Osteoblast (primary cell): ENCODE data around the gene UBE2Q2. TPM values are rescaled to one million over a fixed set of nuclear protein-coding genes. Genes with fewer than 3 reads are reported as not detected.
A peak's percentile ranks its signal among the peaks of the same experiment; 100 is the strongest.
"Not testable (repeated sequence)": the region's sequence is repeated elsewhere in the genome, so short reads cannot be mapped to it uniquely, and the experiment has no call there.

Experiments used
- DNase-seq: peaks from one replicate; pipeline ENCODE4 v3.0.0; 2011; ENCODE audit warnings: low spot score, mixed read lengths; ENCODE audit not compliant: insufficient read length; ENCODE audit errors: missing footprints
- H2AFZ ChIP-seq: 2 replicates; pipeline ENCODE4 v1.6.0; 2011; ENCODE audit warnings: mild to moderate bottlenecking, low read length
- H3K27ac ChIP-seq: 2 replicates; pipeline ENCODE4 v1.5.1; 2011; ENCODE audit warnings: mild to moderate bottlenecking, low read depth, low read length, moderate library complexity
- H3K27me3 ChIP-seq: 2 replicates; pipeline ENCODE4 v1.6.0; 2012; ENCODE audit warnings: mild to moderate bottlenecking, control low read depth, inconsistent platforms, low read length, moderate library complexity; ENCODE audit not compliant: insufficient read depth
- H3K36me3 ChIP-seq: 2 replicates; pipeline ENCODE4 v1.5.1; 2011; ENCODE audit warnings: mild to moderate bottlenecking, low read length, control low read depth, moderate library complexity; ENCODE audit not compliant: insufficient read depth
- H3K4me1 ChIP-seq: 2 replicates; pipeline ENCODE4 v1.5.1; 2011; ENCODE audit warnings: mild to moderate bottlenecking, low read length, control low read depth, moderate library complexity; ENCODE audit not compliant: insufficient read depth
- H3K4me2 ChIP-seq: 2 replicates; pipeline ENCODE4 v1.6.0; 2011; ENCODE audit warnings: mild to moderate bottlenecking, low read length; ENCODE audit not compliant: insufficient read depth
- H3K4me3 ChIP-seq: fragments of 200-600 bp; sonication (generic); 3 replicates; pipeline ENCODE4 v1.5.1; 2012; ENCODE audit warnings: mild to moderate bottlenecking, low read length, inconsistent platforms; ENCODE audit not compliant: insufficient read depth
- H3K79me2 ChIP-seq: 2 replicates; pipeline ENCODE4 v1.6.0; 2012; ENCODE audit warnings: mild to moderate bottlenecking, low read length, control low read depth, inconsistent platforms; ENCODE audit not compliant: insufficient read depth
- H3K9me3 ChIP-seq: 2 replicates; pipeline ENCODE4 v1.5.1; 2011; ENCODE audit warnings: low read depth, low read length, control low read depth
- H4K20me1 ChIP-seq: 2 replicates; pipeline ENCODE4 v1.6.0; 2012; ENCODE audit warnings: mild to moderate bottlenecking, low read length, control low read depth; ENCODE audit not compliant: insufficient read depth
- total RNA-seq: library from RNA; depleted of rRNA; stranded (reverse); fragments of >200 nt; gene quantifications from 2 replicates; pipeline ENCODE4 v1.2.3, GENCODE V29; 2012
- TF ChIP-seq, protein P1 (sequence below): IDR thresholded peaks from 2 replicates; pipeline ENCODE4 v1.5.1; 2011; ENCODE audit warnings: mild to moderate bottlenecking, low read depth, low read length, moderate library complexity; ENCODE audit errors: extremely low read depth

Gene UBE2Q2
- 66.2 and 67.2 TPM in 2 replicates for total RNA-seq

DNA sequence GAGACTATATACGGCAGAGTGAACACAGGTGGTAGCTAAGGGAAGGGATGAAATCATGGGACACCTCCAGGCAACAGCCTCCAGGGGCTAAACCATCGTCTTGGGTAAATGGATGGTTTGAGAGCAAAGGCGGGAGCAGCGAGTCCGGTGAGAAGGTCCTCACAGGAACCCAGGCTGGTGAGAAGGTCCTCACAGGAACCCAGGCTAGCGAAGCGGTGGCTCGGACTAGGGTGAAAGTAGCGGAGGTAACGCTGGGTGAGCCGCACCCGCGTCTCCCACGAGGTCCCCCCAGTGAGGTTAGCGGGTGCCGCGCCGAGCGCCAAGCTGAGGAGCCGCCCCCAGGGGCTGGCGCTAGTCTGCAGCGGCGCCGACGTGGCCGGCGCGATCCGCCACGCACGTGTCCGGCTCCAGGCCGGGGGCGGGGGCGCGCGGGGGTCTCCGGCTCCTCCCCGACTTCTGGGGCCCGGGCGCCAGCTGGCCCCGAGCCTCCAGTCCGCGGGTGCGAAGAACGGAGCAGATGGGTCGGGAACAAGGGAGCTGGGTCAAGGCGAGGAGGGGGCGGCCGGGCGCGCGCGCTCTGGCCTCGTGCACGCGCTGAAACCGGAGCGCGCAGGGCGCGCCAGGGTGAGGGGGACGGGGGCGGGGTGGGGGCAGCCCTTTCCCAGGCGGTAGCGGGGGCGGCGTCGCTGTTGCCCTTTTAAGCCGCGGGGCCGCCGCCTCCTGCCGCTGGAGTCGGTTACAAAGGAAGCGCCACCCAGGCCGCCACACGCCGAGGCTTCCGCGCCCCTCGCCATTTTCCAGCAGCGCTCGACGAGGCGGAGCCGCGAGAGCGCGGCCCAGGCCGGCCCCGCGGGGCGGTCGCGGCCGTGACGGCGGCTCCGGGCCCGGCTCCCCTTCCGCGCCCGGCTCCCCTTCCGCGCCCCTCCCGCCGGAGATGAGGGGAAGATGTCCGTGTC is at the start of gene UBE2Q2:
Gene UBE2Q2, plus strand, starts transcription at position 726 of the 956 bp plus-strand sequence. Its CDS starts 220 bp downstream, at position 946.
- Histone ChIP-seq H3K36me3 (no peaks in the 10 kb centered on the region), H3K4me2 (peak within 1 kb of the TSS; percentile 95), H3K4me3 (peak within 1 kb of the TSS; percentile 83), H3K79me2 (peaks cover 39% of the 10 kb centered on the region), H4K20me1 (peaks cover 18% of the 10 kb centered on the region), H3K27me3 (no peaks in the 10 kb centered on the region), H3K27ac (peak within 1 kb of the TSS; percentile 45), H3K4me1 (peaks cover 13% of the 10 kb centered on the region), H3K9me3 (no peaks in the 10 kb centered on the region), H2AFZ (peak within 1 kb of the TSS; percentile 86)
- TF ChIP-seq, protein P1, sequence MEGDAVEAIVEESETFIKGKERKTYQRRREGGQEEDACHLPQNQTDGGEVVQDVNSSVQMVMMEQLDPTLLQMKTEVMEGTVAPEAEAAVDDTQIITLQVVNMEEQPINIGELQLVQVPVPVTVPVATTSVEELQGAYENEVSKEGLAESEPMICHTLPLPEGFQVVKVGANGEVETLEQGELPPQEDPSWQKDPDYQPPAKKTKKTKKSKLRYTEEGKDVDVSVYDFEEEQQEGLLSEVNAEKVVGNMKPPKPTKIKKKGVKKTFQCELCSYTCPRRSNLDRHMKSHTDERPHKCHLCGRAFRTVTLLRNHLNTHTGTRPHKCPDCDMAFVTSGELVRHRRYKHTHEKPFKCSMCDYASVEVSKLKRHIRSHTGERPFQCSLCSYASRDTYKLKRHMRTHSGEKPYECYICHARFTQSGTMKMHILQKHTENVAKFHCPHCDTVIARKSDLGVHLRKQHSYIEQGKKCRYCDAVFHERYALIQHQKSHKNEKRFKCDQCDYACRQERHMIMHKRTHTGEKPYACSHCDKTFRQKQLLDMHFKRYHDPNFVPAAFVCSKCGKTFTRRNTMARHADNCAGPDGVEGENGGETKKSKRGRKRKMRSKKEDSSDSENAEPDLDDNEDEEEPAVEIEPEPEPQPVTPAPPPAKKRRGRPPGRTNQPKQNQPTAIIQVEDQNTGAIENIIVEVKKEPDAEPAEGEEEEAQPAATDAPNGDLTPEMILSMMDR = no peak
- peak; percentile 95 for DNase-seq

DNA sequence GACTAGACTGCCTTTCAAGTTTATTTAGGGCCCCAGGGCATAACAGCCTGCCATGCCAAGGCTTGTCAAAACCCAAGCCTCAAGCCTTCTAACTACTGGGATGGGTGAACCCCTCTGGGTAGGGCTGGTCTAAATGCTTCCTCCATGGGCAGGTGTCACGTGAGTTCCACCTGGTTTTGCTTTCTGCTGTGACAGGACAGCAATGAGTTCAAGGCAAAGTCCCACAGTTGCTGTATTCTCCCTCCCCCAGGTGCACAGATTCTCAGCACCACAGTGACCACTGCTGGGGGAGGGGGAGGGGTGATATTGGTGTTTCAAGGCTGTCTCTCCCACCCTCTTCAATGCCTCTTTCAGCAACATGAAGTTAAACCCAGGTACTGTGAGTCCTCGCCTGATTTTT is 46.9 kb upstream of the UBE2Q2 start:
- no peaks in the 10 kb centered on the region for H3K4me1 ChIP-seq
- no peak overlapping the region for H3K4me3 ChIP-seq
- no peak overlapping the region for H2AFZ ChIP-seq
- H3K36me3 ChIP-seq = no peaks in the 10 kb centered on the region
- H3K27ac ChIP-seq = no peak overlapping the region
- no peak for DNase-seq
- peaks cover 22% of the 10 kb centered on the region for H3K27me3 ChIP-seq
- no peaks in the 10 kb centered on the region for H3K79me2 ChIP-seq
- TF ChIP-seq, protein P1 = no peak
- H4K20me1 ChIP-seq = no peaks in the 10 kb centered on the region
- H3K4me2 ChIP-seq = no peak overlapping the region
- no peaks in the 10 kb centered on the region for H3K9me3 ChIP-seq

DNA sequence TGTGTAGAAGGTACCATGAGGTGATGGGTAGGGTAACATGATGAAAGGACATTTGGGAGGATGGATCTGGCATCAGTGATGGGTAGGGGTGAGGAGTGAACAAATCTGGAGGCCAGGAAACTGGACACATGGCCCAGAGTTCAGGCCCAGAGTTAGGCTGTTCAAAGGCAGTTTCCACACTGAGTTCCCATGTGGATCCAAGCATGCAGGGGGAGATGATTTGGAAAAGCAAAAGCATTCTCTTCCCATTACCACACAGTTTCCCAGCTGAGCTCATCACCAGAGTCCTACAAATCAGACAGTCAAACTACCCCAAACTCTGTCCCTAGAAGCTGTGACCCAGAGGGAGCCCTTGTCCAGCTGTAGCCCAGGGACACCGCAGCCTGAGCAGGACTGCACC is 46.1 kb upstream of the UBE2Q2 start:
- not testable (repeated sequence) for H3K9me3 ChIP-seq, H2AFZ ChIP-seq, DNase-seq, H3K4me1 ChIP-seq, H3K27ac ChIP-seq, H4K20me1 ChIP-seq, H3K4me2 ChIP-seq, H3K36me3 ChIP-seq, H3K4me3 ChIP-seq, H3K79me2 ChIP-seq
- H3K27me3 ChIP-seq = peaks cover 25% of the 10 kb centered on the region

DNA sequence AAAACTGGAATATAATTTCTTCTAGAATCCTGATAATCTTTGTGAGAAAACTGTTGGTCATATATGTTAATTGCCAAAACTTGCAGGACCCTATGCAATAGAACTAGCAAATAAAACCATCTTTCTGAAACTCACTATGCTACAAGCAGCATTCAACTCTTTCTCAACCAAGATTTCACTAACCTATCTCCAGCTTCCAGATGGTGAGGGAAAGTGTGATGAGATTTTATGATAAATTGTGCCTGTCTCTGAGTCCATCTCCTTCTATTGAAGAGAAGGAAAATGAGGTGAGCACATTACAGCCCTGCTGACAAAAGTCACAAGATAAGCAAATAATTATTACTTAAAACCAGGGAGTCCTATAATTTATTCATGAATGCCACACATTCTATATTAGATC is 44.1 kb upstream of the UBE2Q2 start:
- Histone ChIP-seq H3K79me2 (no peaks in the 10 kb centered on the region), H3K36me3 (no peaks in the 10 kb centered on the region), H2AFZ (no peak overlapping the region), H3K27me3 (peaks cover 33% of the 10 kb centered on the region), H3K4me1 (peaks cover 4% of the 10 kb centered on the region), H3K9me3 (no peaks in the 10 kb centered on the region), H3K4me3 (no peak overlapping the region), H3K4me2 (no peak overlapping the region), H4K20me1 (no peaks in the 10 kb centered on the region), H3K27ac (no peak overlapping the region)
- TF ChIP-seq, protein P1 = no peak
- no peak for DNase-seq

DNA sequence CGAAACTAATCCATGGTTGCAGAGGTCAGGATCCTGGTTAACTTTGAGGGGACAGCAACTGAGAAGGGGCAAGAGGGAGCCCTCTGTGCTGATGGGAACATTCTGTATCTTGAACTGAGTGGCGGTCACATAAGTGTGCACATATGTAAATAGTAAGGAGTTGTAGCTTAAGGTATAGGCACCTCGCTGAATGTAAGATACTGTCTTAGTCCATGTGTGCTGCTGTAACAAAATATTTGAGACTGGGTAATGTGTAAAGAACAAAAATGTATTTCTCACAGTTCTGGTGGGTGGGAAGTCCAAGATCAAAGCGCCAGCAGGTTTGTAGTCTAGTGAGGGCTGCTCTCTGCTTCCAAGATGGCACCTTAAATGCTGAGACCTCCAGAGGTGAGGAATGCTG is 42.8 kb upstream of the UBE2Q2 start:
- not testable (repeated sequence) for H3K79me2 ChIP-seq, H3K4me3 ChIP-seq, H3K36me3 ChIP-seq, H4K20me1 ChIP-seq, H3K4me1 ChIP-seq, DNase-seq, H3K4me2 ChIP-seq, H2AFZ ChIP-seq, H3K27ac ChIP-seq, H3K9me3 ChIP-seq
- peaks cover 34% of the 10 kb centered on the region for H3K27me3 ChIP-seq
